Smooth muscle cell (in vitro differentiated cells): ENCODE measurements around the gene EXOSC2. TPM values are rescaled to one million over a fixed set of nuclear protein-coding genes. Genes with fewer than 3 reads are reported as not detected.

Experiments used
- DNase-seq: peaks from one replicate; lab custom pipeline; 2025; ENCODE audit not compliant: unreplicated experiment; lab: John Stamatoyannopoulos, UW
- H2AFZ ChIP-seq: fragments of 200-600 bp; sonication (generic); 2 replicates; pipeline ENCODE4 v1.6.0; 2016; ENCODE audit warnings: antibody characterized with exemption, low read depth, mild to moderate bottlenecking
- H3F3A ChIP-seq: fragments of 200-600 bp; sonication (generic); 2 replicates; pipeline ENCODE4 v1.6.0; 2017; ENCODE audit warnings: antibody characterized with exemption, low read depth
- H3K27ac ChIP-seq: fragments of 200-600 bp; sonication (generic); 2 replicates; pipeline ENCODE4 v1.5.1; 2016; ENCODE audit warnings: low read depth, mild to moderate bottlenecking
- H3K27me3 ChIP-seq: fragments of 200-600 bp; sonication (generic); 2 replicates; pipeline ENCODE4 v1.6.1; 2016; ENCODE audit warnings: low read depth, mild to moderate bottlenecking
- H3K36me3 ChIP-seq: fragments of 200-600 bp; sonication (generic); 2 replicates; pipeline ENCODE4 v1.5.1; 2016; ENCODE audit warnings: low read depth
- H3K4me1 ChIP-seq: fragments of 200-600 bp; sonication (generic); 2 replicates; pipeline ENCODE4 v1.5.1; 2016; ENCODE audit warnings: low read depth
- H3K4me2 ChIP-seq: fragments of 200-600 bp; sonication (generic); 2 replicates; pipeline ENCODE4 v1.6.0; 2016; ENCODE audit warnings: mild to moderate bottlenecking
- H3K4me3 ChIP-seq: fragments of 200-600 bp; sonication (generic); 2 replicates; pipeline ENCODE4 v1.5.1; 2016; ENCODE audit warnings: mild to moderate bottlenecking
- H3K79me2 ChIP-seq: fragments of 200-600 bp; sonication (generic); 2 replicates; pipeline ENCODE4 v1.6.0; 2016; ENCODE audit warnings: low read depth, mild to moderate bottlenecking
- H3K9ac ChIP-seq: fragments of 200-600 bp; sonication (generic); 2 replicates; pipeline ENCODE4 v1.6.0; 2016; ENCODE audit warnings: low read depth
- H3K9me3 ChIP-seq: fragments of 200-600 bp; sonication (generic); replicated peaks from 2 replicates; pipeline ENCODE4 v1.5.1; 2016; ENCODE audit warnings: low read depth
- H4K20me1 ChIP-seq: fragments of 200-600 bp; sonication (generic); 2 replicates; pipeline ENCODE4 v1.6.0; 2016; ENCODE audit warnings: low read depth
- CTCF ChIP-seq: fragments of 200-600 bp; sonication (generic); IDR thresholded peaks from 2 replicates; pipeline ENCODE4 v1.5.1; 2017; ENCODE audit warnings: borderline replicate concordance, mild to moderate bottlenecking, antibody characterized with exemption; ENCODE audit not compliant: insufficient read depth, poor library complexity, severe bottlenecking
- WGBS: methylation state at CpG from one replicate; pipeline ENCODE4 v1.1.7; 2016; ENCODE audit warnings: low lambda C conversion rate; 5-methylcytosine and 5-hydroxymethylcytosine counted together
- polyA plus RNA-seq: library from polyadenylated mRNA; unstranded; fragments of >200 nt; fragmentation: Nextera tagmentation; extraction: Ambion mirVana; gene quantifications from 2 replicates; pipeline ENCODE4 v1.2.1, GENCODE V29; 2016
- total RNA-seq: library from RNA; depleted of rRNA; stranded (reverse); fragments of >200 nt; gene quantifications from 2 replicates; pipeline ENCODE4 v1.2.3, GENCODE V29; 2014

Gene EXOSC2
- total and polyA plus RNA-seq, 2 experiments from 2014 or later = 14.7 to 15.8 TPM

DNA sequence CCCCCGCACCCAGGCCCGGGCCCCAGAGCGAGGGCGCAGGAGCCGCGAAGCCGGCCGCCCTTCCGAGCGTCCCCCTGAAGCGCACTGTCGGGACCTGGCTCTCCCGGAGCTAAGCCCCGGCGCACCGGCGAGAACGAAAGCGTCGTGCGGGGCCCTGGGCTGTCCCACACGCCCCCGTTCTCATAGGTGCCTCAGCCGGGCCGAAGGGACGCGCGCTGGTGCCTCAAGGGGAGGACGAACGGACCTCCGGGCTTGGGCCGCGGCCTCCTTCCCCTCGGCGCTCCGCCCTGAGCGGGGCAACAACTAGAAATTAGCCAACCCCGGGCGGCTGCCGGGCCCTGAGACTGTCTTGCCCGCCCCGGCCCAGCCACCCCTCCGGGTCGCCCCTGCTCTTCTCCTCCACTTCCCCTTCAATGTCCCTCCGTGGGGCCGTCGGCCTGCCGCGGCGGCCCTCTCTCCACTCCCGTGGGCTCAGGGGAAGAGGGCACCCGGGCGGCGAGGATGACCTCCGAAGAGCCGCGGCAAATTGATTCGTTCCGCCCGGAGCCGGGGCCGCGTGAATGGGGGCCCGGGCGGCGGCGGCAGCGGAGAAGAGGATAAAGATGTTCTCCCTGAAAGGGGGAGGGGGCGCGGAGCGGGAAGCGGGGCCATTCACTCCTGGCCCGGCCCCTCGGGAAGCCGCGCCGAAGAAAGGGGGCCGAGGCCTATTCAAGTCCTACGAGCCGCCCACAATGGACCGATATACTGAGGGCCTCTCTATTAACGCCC is 32.7 kb upstream of the EXOSC2 start:
- no peak overlapping the region for H3K9ac ChIP-seq
- H3K4me2 ChIP-seq = peak overlapping the region; percentile 82
- no peak for DNase-seq
- peaks cover 100% of the 10 kb centered on the region for H3K27me3 ChIP-seq
- H3K27ac ChIP-seq = no peak overlapping the region
- H4K20me1 ChIP-seq = peaks cover 7% of the 10 kb centered on the region
- no peaks in the 10 kb centered on the region for H3F3A ChIP-seq
- H3K79me2 ChIP-seq = no peaks in the 10 kb centered on the region
- no peak for TF ChIP-seq CTCF
- no peaks in the 10 kb centered on the region for H3K9me3 ChIP-seq
- no peaks in the 10 kb centered on the region for H3K36me3 ChIP-seq
- H3K4me1 ChIP-seq = peaks cover 38% of the 10 kb centered on the region
- WGBS = 3% methylated on average over 66 of the region's 82 CpGs
- H3K4me3 ChIP-seq = peak overlapping the region; percentile 31
- no peak overlapping the region for H2AFZ ChIP-seq

DNA sequence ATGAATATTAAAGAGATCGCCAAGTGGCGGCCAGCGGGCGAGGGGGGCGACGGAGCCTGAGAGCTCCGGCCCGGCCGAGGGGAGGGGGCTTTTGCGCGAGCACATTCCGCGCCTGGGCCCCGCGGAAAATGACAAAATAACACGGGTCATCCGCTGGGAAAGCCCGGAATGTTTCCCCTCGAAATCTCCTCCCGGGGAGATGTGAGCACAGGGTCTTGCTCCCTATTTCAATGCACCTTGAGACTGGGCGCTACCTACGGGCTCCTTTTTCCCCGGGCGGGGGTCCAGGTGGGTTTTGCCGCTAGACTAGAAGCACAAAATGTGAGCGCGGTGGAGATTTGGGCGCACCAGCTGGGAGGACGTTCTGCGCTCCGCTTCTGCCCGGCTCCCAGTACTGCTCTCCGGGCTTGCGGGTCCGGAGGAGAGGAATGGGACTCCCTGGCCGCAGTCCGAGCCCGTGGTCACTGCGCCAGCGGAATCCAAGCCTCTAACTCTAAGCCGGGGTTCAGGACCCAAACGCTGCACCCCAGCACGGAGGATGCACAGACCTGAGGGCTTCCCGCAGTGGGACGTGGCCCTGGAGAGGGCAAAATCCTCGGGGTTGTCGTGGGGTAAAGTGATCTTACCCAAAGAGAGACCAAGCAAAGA is 32.0 kb upstream of the EXOSC2 start:
- Histone ChIP-seq H3K4me1 (peaks cover 45% of the 10 kb centered on the region), H3F3A (no peaks in the 10 kb centered on the region), H3K4me2 (peak overlapping the region; percentile 82), H3K27ac (no peak overlapping the region), H2AFZ (no peak overlapping the region), H3K27me3 (peaks cover 100% of the 10 kb centered on the region), H3K4me3 (no peak overlapping the region), H3K9ac (no peak overlapping the region), H3K9me3 (no peaks in the 10 kb centered on the region), H3K36me3 (no peaks in the 10 kb centered on the region), H3K79me2 (no peaks in the 10 kb centered on the region), H4K20me1 (peaks cover 7% of the 10 kb centered on the region)
- 5% methylated on average over 43 of the region's 47 CpGs for WGBS
- no peak for TF ChIP-seq CTCF
- no peak for DNase-seq

- peaks cover 47% of the 10 kb centered on the region for H3K4me1 ChIP-seq
- no peak overlapping the region for H3K4me3 ChIP-seq
- H3K4me2 ChIP-seq = no peak overlapping the region
- no peaks in the 10 kb centered on the region for H3K36me3 ChIP-seq
- 10% methylated on average over 49 of the region's 49 CpGs for WGBS
- H4K20me1 ChIP-seq = peaks cover 7% of the 10 kb centered on the region
- no peaks in the 10 kb centered on the region for H3K9me3 ChIP-seq
- H3K9ac ChIP-seq = no peak overlapping the region
- H3K79me2 ChIP-seq = no peaks in the 10 kb centered on the region
- no peaks in the 10 kb centered on the region for H3F3A ChIP-seq
- no peak overlapping the region for H2AFZ ChIP-seq
- no peak for DNase-seq
- H3K27me3 ChIP-seq = peaks cover 100% of the 10 kb centered on the region
- TF ChIP-seq CTCF = no peak
- H3K27ac ChIP-seq = no peak overlapping the region
Measured at GRCh38 chr9:130662099-130662969, 31.2 kb upstream of the EXOSC2 start.
